Hematopoietic multipotent progenitor cell treated with erythropoietin and hydrocortisone succinate and interleukin-3 and kit ligand, for 6 days (in vitro differentiated cells): Measurements from ENCODE around the gene STXBP5.
A peak's percentile ranks its signal among the peaks of the same experiment; 100 is the strongest.

Source experiments
- DNase-seq: peaks from one replicate; pipeline ENCODE4 v3.0.0-alpha.2; 2015

STXBP5 gene

DNA sequence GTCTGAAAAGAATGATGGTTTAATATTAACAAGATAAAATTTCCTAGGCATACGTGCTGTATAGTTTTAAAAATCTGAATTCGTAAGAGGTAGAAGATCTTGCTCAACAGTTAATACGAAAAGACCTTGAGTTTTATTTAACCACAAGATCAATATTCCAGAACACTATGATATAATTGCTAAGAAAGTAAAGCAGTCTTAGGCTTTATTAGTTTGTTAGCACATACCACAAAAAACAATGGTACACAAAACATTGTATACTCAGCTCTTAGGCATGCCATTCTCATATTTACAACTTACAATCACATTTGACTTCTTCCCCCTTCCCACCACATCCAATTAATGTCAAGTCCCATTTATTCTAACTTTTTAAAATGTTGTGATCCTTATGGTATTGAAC, 24.4 kb upstream of the STXBP5 start:
- DNase-seq = no peak

GRCh38 chr6:147180926-147181325, 23.3 kb upstream of the STXBP5 start:
- DNase-seq = no peak

DNA sequence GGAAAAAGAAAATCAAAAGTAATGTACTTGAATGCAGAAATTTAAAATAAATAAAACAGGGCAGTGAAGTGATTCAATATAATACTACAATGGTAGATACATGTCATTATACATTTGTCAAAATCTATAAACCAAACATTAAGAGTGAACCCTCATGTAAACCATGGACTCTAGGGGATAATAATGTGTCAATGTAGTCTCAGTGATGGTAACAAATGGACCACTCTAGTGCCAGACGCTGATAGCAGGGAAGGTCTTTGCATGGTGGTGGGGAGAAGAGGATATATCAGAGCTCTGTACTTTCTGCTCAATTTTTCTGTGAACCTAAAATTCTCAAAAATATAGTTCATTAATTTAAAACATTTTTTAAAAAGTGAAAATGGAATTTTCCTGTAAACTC, 19.8 kb upstream of the STXBP5 start:
- DNase-seq = no peak

- no peak for DNase-seq
Measured at GRCh38 chr6:147185216-147185615, 19.0 kb upstream of the STXBP5 start.

DNA sequence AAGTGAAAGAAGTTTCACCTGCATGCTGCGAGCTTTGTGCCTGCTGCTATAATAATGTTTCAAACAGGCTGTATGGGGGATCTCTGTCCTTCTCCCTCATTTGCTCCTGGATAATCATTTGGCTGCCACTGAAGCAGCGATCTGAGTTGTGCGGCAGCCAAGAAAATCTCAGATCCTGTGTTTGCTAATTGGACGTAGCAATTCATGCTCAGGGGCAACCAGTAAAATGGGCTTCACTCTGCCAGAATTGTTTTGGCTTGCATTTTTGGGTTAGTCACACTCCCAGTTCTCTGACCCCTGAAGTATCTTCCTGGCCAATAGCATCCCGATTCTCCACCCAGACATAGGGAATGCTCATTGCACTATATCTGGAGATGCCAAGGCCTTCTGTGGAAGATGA, 13.7 kb upstream of the STXBP5 start:
- DNase-seq = no peak

- no peak for DNase-seq
Measured at GRCh38 chr6:147192278-147192911, 11.8 kb upstream of the STXBP5 start.

- DNase-seq = peak; percentile 70
Measured at GRCh38 chr6:147194652-147195411, 9.4 kb upstream of the STXBP5 start.

- peak; percentile 48 for DNase-seq
Measured at GRCh38 chr6:147195510-147195909, 8.7 kb upstream of the STXBP5 start.

DNA sequence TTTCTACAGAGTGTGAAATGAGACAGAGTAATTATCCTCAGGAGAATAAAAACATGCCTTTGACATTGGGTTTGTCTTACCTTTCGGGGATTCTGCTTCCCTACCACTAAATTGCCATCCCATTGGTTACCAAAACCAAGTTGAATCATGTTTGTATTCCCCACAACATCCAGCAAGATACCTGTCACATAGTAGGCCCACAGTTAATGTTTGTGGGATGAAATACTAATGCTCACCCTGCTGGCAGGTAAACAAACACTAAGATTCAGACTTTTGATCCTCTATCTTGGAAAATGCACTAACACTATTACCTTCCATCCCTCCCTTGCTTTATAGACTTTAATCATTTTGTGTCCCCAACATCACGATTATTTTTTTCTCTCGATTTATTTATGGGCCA, 8.2 kb upstream of the STXBP5 start:
- no peak for DNase-seq

DNA sequence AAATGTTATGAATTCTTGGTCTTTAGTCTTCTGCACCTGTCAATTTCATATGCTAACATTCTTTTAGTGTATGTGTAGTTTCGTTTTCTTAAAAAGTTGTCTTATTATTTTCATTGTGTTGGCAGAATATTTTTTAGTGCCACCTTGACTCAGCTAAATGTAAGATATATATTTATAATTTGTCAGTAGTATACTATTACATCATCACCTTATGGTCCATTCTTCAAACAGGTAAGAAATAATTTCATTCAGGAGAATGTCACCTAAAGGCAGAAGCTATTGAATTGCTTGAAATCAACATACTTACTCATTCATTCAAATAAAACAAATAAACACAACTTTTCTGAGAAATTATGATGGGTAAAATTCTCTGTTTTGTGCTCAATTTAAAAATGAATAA, 3.5 kb upstream of the STXBP5 start:
- DNase-seq = no peak

- peak; percentile 80 for DNase-seq
Measured at GRCh38 chr6:147201885-147202515, 2.2 kb upstream of the STXBP5 start.

DNA sequence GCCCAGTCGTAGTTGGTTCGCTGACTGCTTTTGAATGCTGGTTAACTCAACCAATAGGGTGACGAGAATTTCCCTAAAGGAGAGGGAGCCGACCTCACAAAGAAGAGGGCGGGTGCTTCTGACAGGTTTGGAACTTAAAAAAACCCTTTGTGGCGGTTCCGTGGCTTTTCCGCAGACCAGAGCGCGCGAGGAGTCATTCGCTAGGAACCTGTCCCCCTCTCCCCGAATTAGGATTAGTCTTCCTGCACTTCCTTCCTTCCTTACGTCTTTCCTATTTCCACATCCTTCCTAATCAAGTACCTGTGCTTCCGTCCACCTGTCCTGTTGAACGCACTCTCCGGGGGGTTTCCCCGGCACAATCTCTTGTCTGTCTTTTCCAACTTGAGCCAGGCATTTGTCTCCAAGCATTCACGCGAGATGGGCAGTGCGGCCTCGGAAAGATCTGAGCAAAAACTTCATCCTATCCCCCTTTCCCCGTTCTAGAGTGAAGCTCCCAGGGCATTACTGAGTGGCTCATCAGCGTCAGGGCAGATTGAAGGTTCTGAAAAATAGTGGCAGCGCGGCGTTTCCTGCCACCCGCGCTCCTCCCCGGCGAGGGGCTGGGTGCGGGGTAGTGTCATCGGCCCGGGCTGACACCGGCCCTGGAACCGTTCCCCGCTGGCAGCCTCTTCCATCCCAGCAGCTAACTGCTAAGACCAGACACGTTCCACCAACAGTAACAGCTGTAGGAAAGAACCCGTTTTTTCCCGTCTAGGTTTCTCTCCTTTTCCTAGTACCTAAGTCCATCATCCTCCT, 1.5 kb upstream of the STXBP5 start:
- peak; percentile 99 for DNase-seq

GRCh38 chr6:147203311-147204059, 732 bp upstream of the STXBP5 start:
- peak; percentile 88 for DNase-seq

GRCh38 chr6:147204843-147205311, 660 bp downstream of the STXBP5 start:
- DNase-seq = peak; percentile 61

DNA sequence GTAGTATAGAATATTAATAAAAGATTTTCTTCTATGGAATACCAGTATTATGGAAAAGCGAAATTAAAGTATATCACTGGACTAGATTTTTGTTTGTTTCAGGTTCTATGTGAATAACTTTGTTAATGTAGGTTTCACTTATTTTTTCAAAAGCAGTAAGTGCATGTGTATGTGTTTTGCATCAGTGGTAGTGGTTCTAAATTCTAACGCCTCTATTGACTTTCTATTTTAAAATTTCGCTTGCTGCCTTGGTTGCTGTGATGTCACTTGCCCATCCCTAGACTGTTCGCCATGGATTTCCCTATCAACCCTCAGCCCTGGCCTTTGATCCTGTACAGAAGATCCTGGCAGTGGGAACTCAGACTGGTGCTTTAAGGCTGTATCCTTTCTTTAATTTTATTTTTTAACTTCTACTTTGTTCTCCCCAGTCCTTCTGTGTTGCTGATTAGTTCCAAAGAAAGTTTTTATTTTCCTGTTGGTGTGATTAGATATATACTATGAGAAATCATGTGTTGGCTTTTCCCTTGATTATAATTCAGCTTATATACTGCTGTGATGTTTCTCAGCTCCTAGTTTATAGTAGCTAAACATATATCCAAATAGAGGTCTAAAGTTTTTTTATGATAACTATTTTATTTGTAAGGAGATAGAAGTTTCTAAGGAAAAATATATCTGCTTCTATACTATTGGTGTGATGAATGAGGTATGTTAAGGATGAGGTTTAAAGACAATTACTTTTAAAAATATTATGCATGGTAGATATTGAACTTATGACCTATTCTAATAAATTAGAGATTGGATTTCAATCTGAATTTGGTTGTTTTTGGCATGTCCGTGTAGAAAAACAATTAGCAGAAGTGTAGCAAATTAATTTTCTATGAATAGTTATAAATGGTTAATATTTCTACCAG, 1.7 kb downstream of the STXBP5 start:
- peak; percentile 62 for DNase-seq

GRCh38 chr6:147207351-147207750, 3.1 kb downstream of the STXBP5 start:
- DNase-seq = peak; percentile 37

DNA sequence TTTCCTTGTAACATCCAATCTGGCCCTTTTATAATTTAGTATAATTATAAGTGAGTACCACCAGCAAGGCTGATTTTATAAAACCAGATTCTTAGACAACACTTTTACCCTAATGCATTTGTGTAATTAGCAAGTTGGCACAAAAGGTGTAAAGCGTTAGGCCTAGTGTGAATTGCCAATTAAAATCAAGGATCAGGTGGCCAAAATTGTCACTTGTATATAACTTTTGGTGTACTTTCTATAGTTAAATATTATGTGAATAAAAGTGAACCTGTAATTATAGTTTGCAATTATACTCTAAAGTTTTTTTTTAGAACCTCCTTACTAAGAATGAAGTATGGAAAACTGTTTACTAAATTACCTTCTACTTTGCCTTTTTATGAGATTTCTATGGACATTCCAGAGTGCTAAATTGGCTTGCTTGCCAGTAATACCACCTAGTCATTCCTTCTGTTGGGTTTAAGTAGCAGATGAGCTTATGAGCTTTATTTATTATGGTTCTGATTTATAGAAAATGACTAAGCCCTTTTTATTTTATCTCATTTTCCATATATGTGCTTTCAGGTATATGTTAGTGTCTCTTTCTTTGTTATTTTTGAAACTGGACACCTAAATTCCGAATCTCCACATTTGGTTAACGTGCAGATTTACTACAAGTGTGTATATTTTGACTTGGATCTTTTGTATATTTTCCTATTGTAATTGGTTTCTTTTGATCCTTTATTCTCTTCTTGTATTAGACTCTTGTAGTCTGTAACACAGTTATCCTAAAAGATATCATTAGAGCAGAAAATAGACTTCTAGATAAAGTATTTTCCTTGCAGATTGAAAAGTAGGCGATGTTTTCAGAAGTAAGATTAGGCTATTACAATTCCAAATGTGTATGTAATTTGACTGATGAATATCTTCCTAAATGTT, 3.9 kb downstream of the STXBP5 start:
- no peak for DNase-seq

- DNase-seq = no peak
Measured at GRCh38 chr6:147209762-147210449, 5.7 kb downstream of the STXBP5 start.

- DNase-seq = no peak
Measured at GRCh38 chr6:147211349-147211748, 7.1 kb downstream of the STXBP5 start.

GRCh38 chr6:147211831-147212230, 7.6 kb downstream of the STXBP5 start:
- DNase-seq = no peak
